GM21737 (cell line): ENCODE results near the gene CADM3.

Experiments used
- ATAC-seq: cut with Tn5 transposase; IDR thresholded peaks from one replicate; pipeline ENCODE4 v1.9.1; 2021; ENCODE audit warnings: mild to moderate bottlenecking, moderate library complexity; ENCODE audit not compliant: unreplicated experiment

The CADM3 gene

GRCh38 chr1:159248311-159248710 lies 76.9 kb downstream of the CADM3 start:
- no peak for ATAC-seq

- no peak for ATAC-seq
Observed at GRCh38 chr1:159250638-159251216, 79.3 kb downstream of the CADM3 start.
